ENCODE data around the gene ZNF691.
"Not testable (repeated sequence)": the region's sequence is repeated elsewhere in the genome, so short reads cannot be mapped to it uniquely, and the experiment has no call there.

ZNF691 gene

GRCh38 chr1:42846257-42847110 is at the start of gene ZNF691:
TSS of gene ZNF691 (plus strand) at chr1:42846613. CDS start at chr1:42849659, 3,046 bp downstream.
- DNase-seq: peak; percentile 98

GRCh38 chr1:42797414-42797813 is 49.0 kb upstream of the ZNF691 start:
- DNase-seq: no peak

GRCh38 chr1:42797979-42798378 is 48.4 kb upstream of the ZNF691 start:
- no peak for DNase-seq

GRCh38 chr1:42801832-42802473 is 44.5 kb upstream of the ZNF691 start:
- DNase-seq: no peak

GRCh38 chr1:42806171-42806570 is 40.2 kb upstream of the ZNF691 start:
- no peak for DNase-seq

GRCh38 chr1:42806593-42806992 is 39.8 kb upstream of the ZNF691 start:
- no peak for DNase-seq

GRCh38 chr1:42807056-42807668 is 39.3 kb upstream of the ZNF691 start:
- DNase-seq: no peak

GRCh38 chr1:42814815-42815214 is 31.6 kb upstream of the ZNF691 start:
- DNase-seq: not testable (repeated sequence)

GRCh38 chr1:42815941-42816584 is 30.4 kb upstream of the ZNF691 start:
- DNase-seq: no peak

GRCh38 chr1:42816585-42817439 is 29.6 kb upstream of the ZNF691 start, which contains the start of the genes ERMAP and SVBP:
TSS of gene ERMAP (plus strand) at chr1:42817122. CDS start at chr1:42830449, 13,327 bp downstream.
TSS of gene SVBP (minus strand) at chr1:42817397. CDS start at chr1:42816544, 853 bp downstream.
- peak; percentile 95 for DNase-seq

- DNase-seq: no peak
Observed at GRCh38 chr1:42817440-42817767, 29.0 kb upstream of the ZNF691 start.

- no peak for DNase-seq
Observed at GRCh38 chr1:42817976-42818375, 28.4 kb upstream of the ZNF691 start.

- no peak for DNase-seq
Observed at GRCh38 chr1:42820813-42821212, 25.6 kb upstream of the ZNF691 start.

- no peak for DNase-seq
Observed at GRCh38 chr1:42821690-42822089, 24.7 kb upstream of the ZNF691 start.

GRCh38 chr1:42822800-42823392 is 23.5 kb upstream of the ZNF691 start:
- DNase-seq: no peak

GRCh38 chr1:42824481-42825035 is 21.9 kb upstream of the ZNF691 start:
- no peak for DNase-seq

GRCh38 chr1:42825036-42825851 is 21.2 kb upstream of the ZNF691 start:
- DNase-seq: no peak

GRCh38 chr1:42830631-42831030 is 15.8 kb upstream of the ZNF691 start:
- DNase-seq: no peak

GRCh38 chr1:42831273-42831672 is 15.1 kb upstream of the ZNF691 start:
- DNase-seq: no peak

GRCh38 chr1:42832641-42833240 is 13.7 kb upstream of the ZNF691 start:
- DNase-seq: no peak
